ENCODE results near the gene LRRC56. TPM values are rescaled to one million over a fixed set of nuclear protein-coding genes. Genes with fewer than 3 reads are reported as not detected.

LRRC56 gene
- polyA plus RNA-seq, 1 donor (not counting 4 experiments of a cell fraction or from before 2014, with no cell fraction given), result 0.28 TPM

DNA sequence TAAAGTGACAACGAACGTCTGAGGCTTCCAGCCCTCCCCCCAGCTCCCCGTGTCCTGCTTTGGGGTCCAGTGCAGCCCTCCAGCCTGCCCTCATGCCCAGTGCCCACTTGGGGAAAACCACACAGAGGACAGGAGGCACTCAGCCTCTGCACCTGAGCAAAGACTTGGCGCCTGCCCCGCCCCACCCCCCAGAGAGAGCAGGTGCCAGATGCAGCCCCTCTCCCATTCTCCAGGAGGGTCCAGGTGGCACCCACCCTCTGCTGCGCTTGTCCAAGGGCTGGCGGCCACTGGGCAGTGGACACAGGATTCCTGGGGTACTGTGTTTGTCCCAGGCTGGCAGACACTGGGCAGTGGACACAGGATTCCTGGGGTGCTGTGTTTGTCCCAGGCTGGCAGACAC, 46.0 kb upstream of the LRRC56 start:
- H3K9me3 ChIP-seq (ENCODE audit: control insufficient read depth, low read depth, low read length), result no peaks in the 10 kb centered on the region
- no peak overlapping the region for H3K4me2 ChIP-seq (ENCODE audit: control insufficient read depth, extremely low read depth, insufficient read depth, low read depth, low read length)
- no peak for DNase-seq (ENCODE audit: low read depth, low spot score)
- H3K9ac ChIP-seq (ENCODE audit: control insufficient read depth, extremely low read depth, insufficient read depth, low read length), result no peak overlapping the region
- FAIRE-seq, result no peak
- no peak overlapping the region for H2AFZ ChIP-seq (ENCODE audit: control insufficient read depth, low read length)
- peaks cover 19 to 21% of the 10 kb centered on the region in 2 experiments for H3K36me3 ChIP-seq (ENCODE audit: control insufficient read depth in 2 of 2, extremely low read depth in 1 of 2, insufficient read depth in 2 of 2, low read length in 2 of 2)
- no peaks in the 10 kb centered on the region for H4K20me1 ChIP-seq (ENCODE audit: control insufficient read depth, extremely low read depth, insufficient read depth, low read length)
- no peaks in the 10 kb centered on the region for H3K4me1 ChIP-seq (ENCODE audit: control insufficient read depth, extremely low read depth, insufficient read depth, low read length)
- dilution Hi-C loops (cut with MboI; ENCODE audit: extremely low pct_ligation_motif_present, low sequenced_read_pairs), result no loop called here
- no peaks in the 10 kb centered on the region for H3K27me3 ChIP-seq (ENCODE audit: control insufficient read depth, extremely low read depth, insufficient read depth, low read length)
- no peak overlapping the region for H3K27ac ChIP-seq (ENCODE audit: control insufficient read depth, insufficient read depth, low read length)
- TF ChIP-seq, protein P1, sequence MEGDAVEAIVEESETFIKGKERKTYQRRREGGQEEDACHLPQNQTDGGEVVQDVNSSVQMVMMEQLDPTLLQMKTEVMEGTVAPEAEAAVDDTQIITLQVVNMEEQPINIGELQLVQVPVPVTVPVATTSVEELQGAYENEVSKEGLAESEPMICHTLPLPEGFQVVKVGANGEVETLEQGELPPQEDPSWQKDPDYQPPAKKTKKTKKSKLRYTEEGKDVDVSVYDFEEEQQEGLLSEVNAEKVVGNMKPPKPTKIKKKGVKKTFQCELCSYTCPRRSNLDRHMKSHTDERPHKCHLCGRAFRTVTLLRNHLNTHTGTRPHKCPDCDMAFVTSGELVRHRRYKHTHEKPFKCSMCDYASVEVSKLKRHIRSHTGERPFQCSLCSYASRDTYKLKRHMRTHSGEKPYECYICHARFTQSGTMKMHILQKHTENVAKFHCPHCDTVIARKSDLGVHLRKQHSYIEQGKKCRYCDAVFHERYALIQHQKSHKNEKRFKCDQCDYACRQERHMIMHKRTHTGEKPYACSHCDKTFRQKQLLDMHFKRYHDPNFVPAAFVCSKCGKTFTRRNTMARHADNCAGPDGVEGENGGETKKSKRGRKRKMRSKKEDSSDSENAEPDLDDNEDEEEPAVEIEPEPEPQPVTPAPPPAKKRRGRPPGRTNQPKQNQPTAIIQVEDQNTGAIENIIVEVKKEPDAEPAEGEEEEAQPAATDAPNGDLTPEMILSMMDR (optimal IDR thresholded peaks at IDR 0.05 in 1 of 3, IDR thresholded peaks at IDR 0.05 in 1 of 3, conservative IDR thresholded peaks at IDR 0.05 in 1 of 3; ENCODE audit: extremely low read depth in 1 of 3, insufficient read depth in 2 of 3, low read length in 3 of 3), result no peak
- TF ChIP-seq EZH2 (IDR thresholded peaks at IDR 0.05; ENCODE audit: low read length), result no peak
- H3K79me2 ChIP-seq (ENCODE audit: control insufficient read depth, insufficient read depth, low read length), result no peaks in the 10 kb centered on the region
- no peaks in the 10 kb centered on the region for H3K9me1 ChIP-seq (ENCODE audit: control insufficient read depth, extremely low read depth, insufficient read depth, low read length)
- no peak overlapping the region for H3K4me3 ChIP-seq (ENCODE audit: control insufficient read depth in 2 of 3, extremely low read depth in 1 of 3, insufficient read depth in 2 of 3, low read depth in 1 of 3, low read length in 3 of 3)

DNA sequence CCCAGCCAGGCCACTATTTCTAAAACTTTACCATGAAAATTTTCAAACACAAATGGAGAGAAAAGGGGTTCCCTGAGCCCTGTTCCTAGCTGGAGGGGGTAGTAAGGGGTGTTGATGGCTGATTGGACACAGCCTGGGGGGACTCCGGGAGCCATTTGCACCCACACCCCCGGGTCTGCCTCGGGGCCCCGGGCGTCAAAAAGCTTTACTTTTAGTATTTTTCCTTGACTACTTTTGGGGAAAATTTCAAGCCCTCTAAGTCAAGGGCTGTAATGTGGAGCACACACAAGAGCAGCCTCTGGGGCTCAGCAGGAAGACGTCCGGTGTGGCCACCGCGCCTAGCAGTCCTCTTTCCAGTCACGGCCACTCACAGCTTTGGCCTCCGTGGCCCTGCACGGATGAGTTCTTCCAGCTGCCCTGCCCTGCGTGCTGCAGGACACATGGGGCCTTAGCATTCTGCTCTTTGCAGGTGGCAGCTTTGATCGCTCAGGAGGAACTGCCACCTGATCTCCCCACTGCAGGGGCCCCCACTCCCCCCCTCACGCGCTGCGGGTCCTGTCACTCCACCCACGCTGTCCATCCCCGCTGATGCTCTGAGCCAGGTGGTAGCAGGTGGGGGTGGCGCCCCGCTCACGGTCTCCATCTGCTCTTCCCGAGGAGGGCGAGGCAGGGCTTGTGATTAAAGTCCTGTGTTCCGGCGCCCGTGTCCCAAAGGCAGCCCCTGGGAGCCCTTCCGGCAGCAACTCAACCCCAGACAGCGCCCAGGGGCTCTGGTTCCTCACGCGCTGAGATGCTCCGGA, 44.7 kb upstream of the LRRC56 start:
- H3K9ac ChIP-seq (ENCODE audit: control insufficient read depth, extremely low read depth, insufficient read depth, low read length), result no peak overlapping the region
- H3K4me3 ChIP-seq (ENCODE audit: control insufficient read depth in 2 of 3, extremely low read depth in 1 of 3, insufficient read depth in 2 of 3, low read depth in 1 of 3, low read length in 3 of 3), result no peak overlapping the region
- dilution Hi-C loops (cut with MboI; ENCODE audit: extremely low pct_ligation_motif_present, low sequenced_read_pairs), result no loop called here
- FAIRE-seq, result no peak
- no peaks in the 10 kb centered on the region for H3K4me1 ChIP-seq (ENCODE audit: control insufficient read depth, extremely low read depth, insufficient read depth, low read length)
- H3K27me3 ChIP-seq (ENCODE audit: control insufficient read depth, extremely low read depth, insufficient read depth, low read length), result no peaks in the 10 kb centered on the region
- H3K27ac ChIP-seq (ENCODE audit: control insufficient read depth, insufficient read depth, low read length), result no peak overlapping the region
- H4K20me1 ChIP-seq (ENCODE audit: control insufficient read depth, extremely low read depth, insufficient read depth, low read length), result no peaks in the 10 kb centered on the region
- H3K79me2 ChIP-seq (ENCODE audit: control insufficient read depth, insufficient read depth, low read length), result no peaks in the 10 kb centered on the region
- TF ChIP-seq EZH2 (IDR thresholded peaks at IDR 0.05; ENCODE audit: low read length), result no peak
- TF ChIP-seq, protein P1 (optimal IDR thresholded peaks at IDR 0.05 in 1 of 3, IDR thresholded peaks at IDR 0.05 in 1 of 3, conservative IDR thresholded peaks at IDR 0.05 in 1 of 3; ENCODE audit: extremely low read depth in 1 of 3, insufficient read depth in 2 of 3, low read length in 3 of 3), result no peak
- peaks cover 25 to 31% of the 10 kb centered on the region in 2 experiments for H3K36me3 ChIP-seq (ENCODE audit: control insufficient read depth in 2 of 2, extremely low read depth in 1 of 2, insufficient read depth in 2 of 2, low read length in 2 of 2)
- DNase-seq (ENCODE audit: low read depth, low spot score), result no peak
- no peaks in the 10 kb centered on the region for H3K9me3 ChIP-seq (ENCODE audit: control insufficient read depth, low read depth, low read length)
- H2AFZ ChIP-seq (ENCODE audit: control insufficient read depth, low read length), result no peak overlapping the region
- no peaks in the 10 kb centered on the region for H3K9me1 ChIP-seq (ENCODE audit: control insufficient read depth, extremely low read depth, insufficient read depth, low read length)
- H3K4me2 ChIP-seq (ENCODE audit: control insufficient read depth, extremely low read depth, insufficient read depth, low read depth, low read length), result no peak overlapping the region
